Lung microvascular endothelial cell (primary cell): ENCODE data around the gene CEP128. TPM values are rescaled to one million over a fixed set of nuclear protein-coding genes. Genes with fewer than 3 reads are reported as not detected.

Source experiments
- DNase-seq, 2 donors: peaks; one replicate each; pipeline versions ENCODE4 v3.0.0 to v3.0.0-alpha.2; 2010; ENCODE audit warnings: low read depth in 2 of 2
- total RNA-seq: library from RNA; depleted of rRNA; stranded (reverse); fragments of >200 nt; gene quantifications from 2 replicates; pipeline ENCODE4 v1.2.1, GENCODE V29; 2014

CEP128 gene
- total RNA-seq, 1 donor from 2014 or later, result 2.4 TPM

- no peak for DNase-seq
Measured at GRCh38 chr14:80692903-80693302, 248.6 kb downstream of the CEP128 start.

- DNase-seq, result peak in 1 of 2 donors; percentile 28
Measured at GRCh38 chr14:80681651-80682050, 259.9 kb downstream of the CEP128 start.

- no peak for DNase-seq
Measured at GRCh38 chr14:80679273-80679672, 262.3 kb downstream of the CEP128 start.

- peak in 1 of 2 donors; percentile 3 for DNase-seq
Measured at GRCh38 chr14:80678436-80678835, 263.1 kb downstream of the CEP128 start.

- no peak for DNase-seq
Measured at GRCh38 chr14:80669426-80669825, 272.1 kb downstream of the CEP128 start.

- peak in 1 of 2 donors; percentile 85 for DNase-seq
Measured at GRCh38 chr14:80664576-80664975, 277.0 kb downstream of the CEP128 start.

- no peak for DNase-seq
Measured at GRCh38 chr14:80663541-80663940, 278.0 kb downstream of the CEP128 start.

- DNase-seq, result no peak
Measured at GRCh38 chr14:80659783-80660182, 281.8 kb downstream of the CEP128 start.

GRCh38 chr14:80658733-80659132 is 282.8 kb downstream of the CEP128 start:
- DNase-seq, result no peak

- DNase-seq, result no peak
Measured at GRCh38 chr14:80658155-80658554, 283.4 kb downstream of the CEP128 start.

- DNase-seq, result no peak
Measured at GRCh38 chr14:80653956-80654355, 287.6 kb downstream of the CEP128 start.

- no peak for DNase-seq
Measured at GRCh38 chr14:80645667-80646413, 295.7 kb downstream of the CEP128 start.

- peak; percentile 3 to 43 for DNase-seq
Measured at GRCh38 chr14:80644826-80645225, 296.7 kb downstream of the CEP128 start.

GRCh38 chr14:80638620-80639515 is 302.7 kb downstream of the CEP128 start:
- DNase-seq, result peak; percentile 66 to 82

GRCh38 chr14:80637756-80638619 is 303.6 kb downstream of the CEP128 start:
- peak in 1 of 2 donors; percentile 10 for DNase-seq

- DNase-seq, result peak in 1 of 2 donors; percentile 5
Measured at GRCh38 chr14:80636071-80636470, 305.5 kb downstream of the CEP128 start.

- DNase-seq, result peak; percentile 42 to 53
Measured at GRCh38 chr14:80634106-80634758, 307.3 kb downstream of the CEP128 start.

GRCh38 chr14:80629606-80630005 is 311.9 kb downstream of the CEP128 start:
- no peak for DNase-seq

GRCh38 chr14:80628547-80628946 is 313.0 kb downstream of the CEP128 start:
- no peak for DNase-seq

GRCh38 chr14:80627745-80628144 is 313.8 kb downstream of the CEP128 start:
- no peak for DNase-seq

GRCh38 chr14:80624581-80624980 is 317.0 kb downstream of the CEP128 start:
- no peak for DNase-seq
